SK-N-SH (cell line): Measurements from ENCODE around the gene MTFP1.
A peak's percentile ranks its signal among the peaks of the same experiment; 100 is the strongest.

Experiments used
- EP300 ChIP-seq, 2 experiments: IDR thresholded peaks; 2 replicates each; pipeline versions ENCODE4 v1.4.0 to v1.6.1; 2012; ENCODE audit warnings: borderline replicate concordance in 1 of 2, low read depth in 1 of 2, low read length in 1 of 2
- POLR2AphosphoS5 ChIP-seq: IDR thresholded peaks from 2 replicates; pipeline ENCODE4 v1.6.1; 2012; ENCODE audit warnings: low read depth, low read length
- RAD21 ChIP-seq: IDR thresholded peaks from 2 replicates; pipeline ENCODE4 v1.6.1; 2012; ENCODE audit warnings: mild to moderate bottlenecking, low read length
- TAF1 ChIP-seq: IDR thresholded peaks from 2 replicates; pipeline ENCODE4 v1.6.1; 2012; ENCODE audit warnings: low read depth, mild to moderate bottlenecking, low read length, moderate library complexity, borderline replicate concordance
- YY1 ChIP-seq: IDR thresholded peaks from 2 replicates; pipeline ENCODE4 v1.4.0; 2012; ENCODE audit warnings: low read depth, mild to moderate bottlenecking
- TF ChIP-seq, protein P1 (sequence below): fragments of 200-600 bp; sonication (generic); IDR thresholded peaks from 2 replicates; pipeline ENCODE4 v1.6.1; 2017; ENCODE audit warnings: antibody characterized with exemption, mild to moderate bottlenecking, moderate library complexity
- TF ChIP-seq, protein P2 (sequence below): fragments of 150-350 bp; IDR thresholded peaks from 2 replicates; pipeline ENCODE4 v1.6.1; 2017; ENCODE audit warnings: antibody characterized with exemption, low read length, low read depth, borderline replicate concordance

DNA sequence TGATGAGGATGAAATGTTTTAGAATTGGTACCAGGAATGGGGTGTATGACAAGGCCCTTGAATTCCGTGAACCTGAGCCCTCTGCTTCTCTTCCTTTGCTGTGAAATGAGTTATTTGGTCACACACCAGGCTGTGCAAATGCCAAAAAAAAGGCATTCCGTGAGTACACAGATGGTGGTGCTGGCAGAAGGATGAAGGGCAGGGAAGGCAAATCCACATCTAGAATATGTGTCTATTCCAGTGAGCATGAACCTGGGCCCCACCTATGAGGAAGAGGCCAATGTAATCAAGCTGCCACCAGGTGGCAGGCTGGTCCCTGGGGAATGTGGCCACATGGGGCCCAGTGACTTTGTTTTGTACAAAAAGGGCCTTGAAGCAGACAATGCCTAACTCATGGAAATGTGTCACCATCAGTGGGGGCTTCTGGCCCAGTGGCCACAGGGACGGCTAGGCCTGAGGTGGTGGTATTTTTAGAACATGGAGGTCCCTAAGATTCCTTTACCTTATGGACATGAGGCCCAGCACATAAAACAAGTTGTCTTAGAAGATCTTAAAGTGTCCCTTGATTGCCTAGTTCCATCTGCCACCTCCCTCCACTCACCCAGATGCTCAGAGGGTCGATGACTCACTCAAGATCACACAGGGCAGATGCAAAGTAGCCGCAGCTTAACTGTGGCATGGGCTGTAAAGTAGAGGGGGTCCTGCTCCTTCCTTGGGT lies 34.4 kb upstream of the MTFP1 start:
- TF ChIP-seq, protein P1, sequence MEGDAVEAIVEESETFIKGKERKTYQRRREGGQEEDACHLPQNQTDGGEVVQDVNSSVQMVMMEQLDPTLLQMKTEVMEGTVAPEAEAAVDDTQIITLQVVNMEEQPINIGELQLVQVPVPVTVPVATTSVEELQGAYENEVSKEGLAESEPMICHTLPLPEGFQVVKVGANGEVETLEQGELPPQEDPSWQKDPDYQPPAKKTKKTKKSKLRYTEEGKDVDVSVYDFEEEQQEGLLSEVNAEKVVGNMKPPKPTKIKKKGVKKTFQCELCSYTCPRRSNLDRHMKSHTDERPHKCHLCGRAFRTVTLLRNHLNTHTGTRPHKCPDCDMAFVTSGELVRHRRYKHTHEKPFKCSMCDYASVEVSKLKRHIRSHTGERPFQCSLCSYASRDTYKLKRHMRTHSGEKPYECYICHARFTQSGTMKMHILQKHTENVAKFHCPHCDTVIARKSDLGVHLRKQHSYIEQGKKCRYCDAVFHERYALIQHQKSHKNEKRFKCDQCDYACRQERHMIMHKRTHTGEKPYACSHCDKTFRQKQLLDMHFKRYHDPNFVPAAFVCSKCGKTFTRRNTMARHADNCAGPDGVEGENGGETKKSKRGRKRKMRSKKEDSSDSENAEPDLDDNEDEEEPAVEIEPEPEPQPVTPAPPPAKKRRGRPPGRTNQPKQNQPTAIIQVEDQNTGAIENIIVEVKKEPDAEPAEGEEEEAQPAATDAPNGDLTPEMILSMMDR, result peak; percentile 69
- no peak for TF ChIP-seq YY1
- TF ChIP-seq EP300 (IDR thresholded peaks at IDR 0.05; ENCODE audit: borderline replicate concordance in 1 of 2, low read depth in 1 of 2, low read length in 1 of 2), result no peak
- no peak for TF ChIP-seq TAF1
- TF ChIP-seq RAD21, result peak; percentile 80
- no peak for TF ChIP-seq POLR2AphosphoS5
- TF ChIP-seq, protein P2, sequence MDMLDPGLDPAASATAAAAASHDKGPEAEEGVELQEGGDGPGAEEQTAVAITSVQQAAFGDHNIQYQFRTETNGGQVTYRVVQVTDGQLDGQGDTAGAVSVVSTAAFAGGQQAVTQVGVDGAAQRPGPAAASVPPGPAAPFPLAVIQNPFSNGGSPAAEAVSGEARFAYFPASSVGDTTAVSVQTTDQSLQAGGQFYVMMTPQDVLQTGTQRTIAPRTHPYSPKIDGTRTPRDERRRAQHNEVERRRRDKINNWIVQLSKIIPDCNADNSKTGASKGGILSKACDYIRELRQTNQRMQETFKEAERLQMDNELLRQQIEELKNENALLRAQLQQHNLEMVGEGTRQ, result no peak
